ENCODE measurements around the gene FNIP1.

Gene FNIP1

DNA sequence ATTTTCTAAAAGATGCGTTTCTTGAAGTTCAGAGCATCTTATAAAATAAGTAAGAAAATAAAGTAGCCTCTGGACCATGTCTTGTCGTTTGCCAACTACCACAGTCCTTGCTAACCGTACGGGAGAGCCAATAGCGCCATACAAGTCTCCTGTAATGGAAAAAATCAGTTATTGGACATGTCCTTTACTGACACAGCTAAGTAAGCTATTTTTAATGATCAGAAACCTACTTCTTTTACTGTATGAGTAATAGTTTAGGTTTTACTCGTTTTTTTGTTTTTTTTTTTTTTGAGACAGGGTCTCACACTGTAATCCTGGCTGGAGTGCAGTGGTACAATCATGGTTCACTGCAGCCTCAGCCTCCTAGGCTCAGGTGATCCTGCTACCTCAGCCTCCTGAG is 124.0 kb downstream of the FNIP1 start:
- TF ChIP-seq POLR2A (IDR thresholded peaks at IDR 0.05; ENCODE audit: low read depth, low read length): no peak
- no peak for DNase-seq (ENCODE audit: insufficient read length, low spot score)
- FAIRE-seq: no peak

DNA sequence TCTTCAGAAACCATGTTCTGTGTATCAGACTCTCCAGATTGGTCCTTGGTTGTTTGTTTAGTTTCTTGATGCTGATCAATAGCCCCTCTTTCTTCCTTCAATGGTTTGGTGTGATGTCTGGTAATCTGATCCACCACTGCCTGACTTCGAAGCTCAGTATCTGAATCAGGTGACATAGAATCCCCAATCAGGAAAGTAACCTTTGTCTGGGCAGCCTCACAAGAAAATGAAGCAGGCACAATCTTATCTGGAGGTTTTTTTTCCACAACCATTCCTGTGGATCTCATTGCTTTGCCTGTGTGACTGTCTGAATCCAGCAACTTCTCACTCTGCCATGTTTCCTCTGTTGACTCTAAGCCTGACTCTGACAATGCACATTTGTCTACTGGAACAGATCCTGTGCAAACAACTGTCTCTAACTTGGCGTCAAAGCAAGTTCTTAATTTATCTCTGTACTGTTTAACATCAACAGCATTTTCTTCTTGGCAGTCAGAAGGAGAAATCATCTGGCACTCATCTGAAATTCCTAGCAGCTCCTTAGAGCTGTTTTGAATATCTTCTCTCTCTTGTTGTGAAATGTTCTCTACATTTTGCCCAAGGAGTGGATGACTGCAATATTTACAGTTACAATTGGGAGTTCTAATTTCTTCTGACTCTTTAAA is 124.7 kb downstream of the FNIP1 start:
- DNase-seq (ENCODE audit: insufficient read length, low spot score): no peak
- FAIRE-seq: no peak

DNA sequence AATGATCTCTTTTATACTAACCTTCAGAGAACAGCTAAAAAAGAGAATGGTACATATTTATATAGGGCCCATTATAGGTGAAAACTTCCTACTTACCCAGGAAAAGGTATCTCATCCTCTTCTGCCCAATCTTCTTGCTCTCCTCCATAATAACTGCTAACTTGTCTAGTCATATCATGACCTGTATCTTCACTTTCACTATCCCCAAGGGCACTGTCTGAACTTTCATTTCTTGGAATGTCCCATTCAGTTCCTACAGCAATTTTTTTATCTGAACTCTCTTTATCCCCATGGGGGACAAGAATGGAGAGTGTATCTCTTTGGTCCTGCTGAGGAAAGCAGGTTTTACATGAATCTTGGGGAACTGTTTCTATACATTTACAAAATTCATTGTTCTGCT is 125.4 kb downstream of the FNIP1 start:
- DNase-seq (ENCODE audit: insufficient read length, low spot score) (no peak), FAIRE-seq (no peak)
- TF ChIP-seq POLR2A (IDR thresholded peaks at IDR 0.05; ENCODE audit: low read depth, low read length): no peak

More for the DNA sequence above, 124.7 kb downstream of the FNIP1 start:
- no peak for TF ChIP-seq POLR2A (IDR thresholded peaks at IDR 0.05; ENCODE audit: low read depth, low read length)

DNA sequence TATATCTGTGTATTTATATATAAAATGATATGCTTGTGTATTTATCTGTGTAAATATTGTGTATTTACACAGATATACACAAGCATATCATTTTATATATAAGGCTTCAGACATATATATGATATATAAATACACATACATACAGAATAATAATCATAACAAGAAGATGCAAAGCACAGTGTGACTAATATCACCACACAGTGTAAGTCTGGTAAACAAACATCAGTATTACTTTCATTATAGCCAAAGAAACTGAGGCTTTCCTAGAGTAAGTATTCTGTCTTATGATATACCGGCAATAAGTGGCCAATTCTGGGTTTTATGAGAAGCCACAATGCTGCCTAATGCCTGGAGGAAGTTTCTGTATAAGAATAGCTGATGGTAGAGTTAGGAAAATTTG is 131.9 kb downstream of the FNIP1 start:
- no peak for TF ChIP-seq POLR2A (IDR thresholded peaks at IDR 0.05; ENCODE audit: low read depth, low read length)
- FAIRE-seq (no peak), DNase-seq (ENCODE audit: insufficient read length, low spot score) (no peak)

- TF ChIP-seq POLR2A (IDR thresholded peaks at IDR 0.05; ENCODE audit: low read depth, low read length): no peak
- FAIRE-seq: no peak
Observed at GRCh38 chr5:131661933-131662332, 134.9 kb downstream of the FNIP1 start.

DNA sequence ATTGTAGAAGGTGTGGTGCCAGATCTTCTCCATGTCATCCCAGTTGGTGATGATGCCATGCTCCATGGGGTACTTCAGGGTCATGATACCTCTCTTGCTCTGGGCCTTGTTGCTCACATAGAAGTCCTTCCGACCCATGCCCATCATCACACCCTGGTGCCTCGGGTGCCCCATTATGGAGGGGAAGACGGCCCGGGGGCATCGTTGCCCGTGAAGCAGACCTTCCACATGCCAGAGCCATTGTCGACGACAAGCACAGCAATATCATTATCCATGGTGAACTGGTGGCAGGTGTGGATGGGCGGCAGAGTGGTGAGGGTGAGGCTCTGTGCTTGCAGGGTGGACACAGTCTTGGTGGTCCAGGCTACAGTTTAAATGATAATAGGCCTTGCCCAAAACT is 137.0 kb downstream of the FNIP1 start:
- TF ChIP-seq POLR2A (IDR thresholded peaks at IDR 0.05; ENCODE audit: low read depth, low read length): no peak
- no peak for FAIRE-seq
- no peak for DNase-seq (ENCODE audit: insufficient read length, low spot score)

More at GRCh38 chr5:131661933-131662332, 134.9 kb downstream of the FNIP1 start:
- no peak for DNase-seq (ENCODE audit: insufficient read length, low spot score)

DNA sequence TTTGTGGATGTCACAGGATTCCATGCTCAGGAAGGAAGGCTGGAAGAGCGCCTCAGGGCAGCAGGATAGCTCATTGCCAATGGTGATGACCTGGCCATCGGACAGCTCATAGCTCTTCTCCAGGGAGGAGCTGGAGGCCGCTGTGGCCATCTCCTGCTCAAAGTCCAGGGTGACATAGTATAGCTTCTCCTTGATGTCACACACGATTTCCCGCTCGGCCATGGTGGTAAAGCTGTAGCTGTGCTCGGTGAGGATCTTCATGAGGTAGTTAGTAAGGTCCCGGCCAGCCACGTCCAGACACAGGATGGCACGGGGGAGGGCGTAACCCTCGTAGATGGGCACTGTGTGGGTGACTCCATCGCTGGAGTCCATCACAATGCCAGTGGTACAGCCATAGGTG is 137.5 kb downstream of the FNIP1 start:
- DNase-seq (ENCODE audit: insufficient read length, low spot score): no peak
- FAIRE-seq: no peak
- TF ChIP-seq POLR2A (IDR thresholded peaks at IDR 0.05; ENCODE audit: low read depth, low read length): no peak

DNA sequence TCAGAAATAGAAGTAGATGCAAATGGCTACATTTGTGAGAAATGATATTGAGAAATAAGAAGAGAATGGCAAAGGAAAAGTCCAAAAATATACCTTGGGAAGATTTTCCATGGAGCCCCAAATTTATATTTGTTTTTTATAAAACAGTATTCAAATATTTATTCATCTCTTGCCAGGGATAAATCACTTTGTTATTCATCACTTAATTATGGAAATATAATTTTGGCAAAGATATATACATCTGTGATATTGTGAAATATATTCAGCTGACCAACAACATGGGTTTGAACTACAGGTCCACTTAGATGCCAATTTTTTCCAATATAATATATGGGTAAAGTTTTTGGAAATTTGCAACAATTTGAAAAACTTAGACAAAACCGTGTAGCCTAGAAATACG is 142.0 kb downstream of the FNIP1 start:
- DNase-seq (ENCODE audit: insufficient read length, low spot score) (no peak), FAIRE-seq (no peak)
- no peak for TF ChIP-seq POLR2A (IDR thresholded peaks at IDR 0.05; ENCODE audit: low read depth, low read length)

- no peak for FAIRE-seq
- TF ChIP-seq POLR2A (IDR thresholded peaks at IDR 0.05; ENCODE audit: low read depth, low read length): no peak
- DNase-seq (ENCODE audit: insufficient read length, low spot score): no peak
Observed at GRCh38 chr5:131654309-131654708, 142.5 kb downstream of the FNIP1 start.

DNA sequence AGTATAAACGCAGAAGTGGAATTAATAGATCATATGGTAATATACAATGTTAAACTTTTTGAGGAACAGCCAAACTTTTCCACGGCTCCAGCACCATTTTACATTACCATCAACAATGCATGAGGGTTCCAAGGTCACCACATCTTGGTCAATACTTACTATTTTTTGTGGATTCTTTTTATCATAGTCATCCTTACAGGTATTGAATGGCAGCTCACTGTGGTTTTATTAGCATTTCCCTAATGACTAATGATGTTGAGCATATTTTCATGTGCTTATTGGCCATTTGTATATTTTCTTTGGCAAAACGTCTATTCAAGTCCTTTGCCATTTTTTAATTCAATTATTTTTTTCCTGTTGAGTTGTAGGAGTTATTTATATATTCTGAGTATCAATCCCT is 147.7 kb downstream of the FNIP1 start:
- DNase-seq (ENCODE audit: insufficient read length, low spot score): no peak

DNA sequence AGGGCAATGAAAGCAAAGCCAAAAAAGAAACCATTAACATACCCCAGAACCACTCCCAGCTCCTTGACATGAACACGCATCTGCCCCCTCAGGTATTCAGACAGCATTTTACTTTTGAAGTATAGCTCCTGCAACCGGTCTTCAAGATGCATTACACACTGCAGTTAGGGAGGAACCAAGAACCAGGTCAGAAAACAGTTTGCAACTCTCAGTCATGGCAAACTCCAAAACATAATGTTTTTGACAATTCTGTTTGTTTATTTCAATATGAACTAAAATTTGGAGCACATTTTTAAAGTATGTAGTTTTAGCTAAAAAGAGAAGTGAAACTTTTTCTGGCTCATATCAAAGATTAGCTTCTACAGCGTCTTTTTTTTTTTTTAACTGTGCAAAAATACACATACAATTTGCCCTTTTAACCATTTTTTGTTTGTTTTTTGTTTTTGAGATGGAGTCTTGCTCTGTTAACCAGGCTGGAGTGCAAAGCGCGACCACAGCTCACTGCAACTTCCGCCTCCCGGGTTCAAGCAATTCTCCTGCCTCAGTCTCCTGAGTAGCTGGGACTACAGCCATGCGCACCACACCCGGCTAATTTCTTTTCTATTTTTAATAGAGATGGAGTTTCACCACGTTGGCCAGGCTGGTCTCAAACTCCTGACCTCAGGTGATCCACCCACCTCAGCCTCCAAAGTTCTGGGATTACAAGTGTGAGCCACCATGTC is 149.6 kb downstream of the FNIP1 start:
- no peak for FAIRE-seq
- DNase-seq (ENCODE audit: insufficient read length, low spot score): no peak
- no peak for TF ChIP-seq POLR2A (IDR thresholded peaks at IDR 0.05; ENCODE audit: low read depth, low read length)

More for the DNA sequence above, 147.7 kb downstream of the FNIP1 start:
- no peak for FAIRE-seq
- TF ChIP-seq POLR2A (IDR thresholded peaks at IDR 0.05; ENCODE audit: low read depth, low read length): no peak

GRCh38 chr5:131644822-131645221 is 152.0 kb downstream of the FNIP1 start:
- no peak for TF ChIP-seq POLR2A (IDR thresholded peaks at IDR 0.05; ENCODE audit: low read depth, low read length)
- FAIRE-seq: peak; percentile 87
- no peak for DNase-seq (ENCODE audit: insufficient read length, low spot score)

- DNase-seq (ENCODE audit: insufficient read length, low spot score) (no peak), FAIRE-seq (peak; percentile 64)
- no peak for TF ChIP-seq POLR2A (IDR thresholded peaks at IDR 0.05; ENCODE audit: low read depth, low read length)
Observed at GRCh38 chr5:131644370-131644769, 152.4 kb downstream of the FNIP1 start.

- FAIRE-seq (peak; percentile 43), DNase-seq (ENCODE audit: insufficient read length, low spot score) (no peak)
- TF ChIP-seq POLR2A (IDR thresholded peaks at IDR 0.05; ENCODE audit: low read depth, low read length): no peak
Observed at GRCh38 chr5:131641494-131641893, 155.3 kb downstream of the FNIP1 start.
